AG04450 (cell line): ENCODE data around the gene MTCH1. TPM values are rescaled to one million over a fixed set of nuclear protein-coding genes. Genes with fewer than 3 reads are reported as not detected.

Source experiments
- CTCF ChIA-PET: fragments of 300-600, 350-600 bp; formaldehyde crosslinking; extraction: SDS; loops from one replicate; lab custom pipeline; 2022; ENCODE audit warnings: antibody characterized with exemption, inconsistent platforms; lab: Charles Lee
- POLR2A ChIA-PET: fragments of 350-600 bp; formaldehyde crosslinking; extraction: SDS; loops from one replicate; lab custom pipeline; 2021; ENCODE audit warnings: antibody characterized with exemption, inconsistent platforms; lab: Yijun Ruan, JAX
- DNase-seq: peaks from one replicate; pipeline ENCODE4 v3.0.0-alpha.2; 2011; ENCODE audit warnings: low read depth, low spot score
- H3K27ac ChIP-seq: one replicate; pipeline ENCODE4 v1.5.1; 2012; ENCODE audit warnings: low read depth, low read length, control low read depth
- H3K27me3 ChIP-seq: one replicate; pipeline ENCODE4 v1.6.0; 2012; ENCODE audit warnings: low read length; ENCODE audit not compliant: control insufficient read depth, insufficient read depth
- H3K4me3 ChIP-seq: 2 replicates; pipeline ENCODE4 v1.5.1; 2011; ENCODE audit warnings: mild to moderate bottlenecking, low read depth, low read length, control low read depth
- H3K9me3 ChIP-seq: 2 replicates; pipeline ENCODE4 v1.5.1; 2012; ENCODE audit warnings: low read length; ENCODE audit not compliant: control insufficient read depth, insufficient read depth
- polyA plus RNA-seq: library from polyadenylated mRNA; depleted of rRNA; stranded (reverse); fragments of >200 nt; gene quantifications from 2 replicates; pipeline ENCODE4 v1.2.3, GENCODE V29; 2011
- TF ChIP-seq, protein P1 (sequence below): IDR thresholded peaks from 2 replicates; pipeline ENCODE4 v1.5.1; 2011; ENCODE audit warnings: low read depth, low read length, control low read depth, inconsistent platforms

The MTCH1 gene
- polyA plus RNA-seq, 1 experiment = 149 TPM

DNA sequence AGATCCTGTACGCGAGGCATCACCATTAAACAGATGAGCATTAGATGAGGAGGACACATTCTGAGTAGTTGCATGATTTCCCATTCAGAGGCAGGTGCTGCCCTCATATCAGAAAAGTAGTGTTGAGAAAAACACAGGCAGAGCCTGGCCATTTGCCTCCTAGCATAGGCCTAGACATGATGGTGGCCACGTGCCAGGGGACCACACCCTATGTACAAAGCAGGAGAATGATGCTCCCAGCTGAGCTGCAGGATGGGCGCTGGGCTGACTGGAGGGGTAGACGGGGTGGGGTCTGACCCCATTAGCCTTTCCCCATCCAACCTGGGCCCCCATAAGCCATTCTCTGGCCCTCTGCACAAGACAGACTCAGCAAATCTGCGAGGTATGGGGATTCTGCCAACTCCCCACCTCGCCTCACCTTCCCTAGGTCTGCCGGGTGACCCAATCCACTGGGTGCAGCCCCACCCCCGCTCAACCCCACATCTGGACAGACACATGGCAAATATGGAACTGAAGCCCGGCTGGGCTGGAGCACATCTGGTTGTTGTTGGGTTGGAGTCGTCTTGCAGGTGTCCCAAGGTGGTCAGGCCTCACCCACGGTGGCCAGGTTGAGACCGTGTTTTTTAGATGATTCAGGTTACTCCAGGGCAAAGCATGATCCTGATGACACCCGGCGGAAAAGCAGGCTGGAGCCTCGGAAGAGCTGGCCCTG is 17.6 kb downstream of the MTCH1 start:
- POLR2A ChIA-PET = no interaction called here
- DNase-seq = no peak
- CTCF ChIA-PET = no interaction called here
- TF ChIP-seq, protein P1, sequence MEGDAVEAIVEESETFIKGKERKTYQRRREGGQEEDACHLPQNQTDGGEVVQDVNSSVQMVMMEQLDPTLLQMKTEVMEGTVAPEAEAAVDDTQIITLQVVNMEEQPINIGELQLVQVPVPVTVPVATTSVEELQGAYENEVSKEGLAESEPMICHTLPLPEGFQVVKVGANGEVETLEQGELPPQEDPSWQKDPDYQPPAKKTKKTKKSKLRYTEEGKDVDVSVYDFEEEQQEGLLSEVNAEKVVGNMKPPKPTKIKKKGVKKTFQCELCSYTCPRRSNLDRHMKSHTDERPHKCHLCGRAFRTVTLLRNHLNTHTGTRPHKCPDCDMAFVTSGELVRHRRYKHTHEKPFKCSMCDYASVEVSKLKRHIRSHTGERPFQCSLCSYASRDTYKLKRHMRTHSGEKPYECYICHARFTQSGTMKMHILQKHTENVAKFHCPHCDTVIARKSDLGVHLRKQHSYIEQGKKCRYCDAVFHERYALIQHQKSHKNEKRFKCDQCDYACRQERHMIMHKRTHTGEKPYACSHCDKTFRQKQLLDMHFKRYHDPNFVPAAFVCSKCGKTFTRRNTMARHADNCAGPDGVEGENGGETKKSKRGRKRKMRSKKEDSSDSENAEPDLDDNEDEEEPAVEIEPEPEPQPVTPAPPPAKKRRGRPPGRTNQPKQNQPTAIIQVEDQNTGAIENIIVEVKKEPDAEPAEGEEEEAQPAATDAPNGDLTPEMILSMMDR = no peak
- H3K27me3 ChIP-seq = no peaks in the 10 kb centered on the region
- H3K4me3 ChIP-seq = no peak overlapping the region
- H3K27ac ChIP-seq = no peak overlapping the region
- H3K9me3 ChIP-seq = no peaks in the 10 kb centered on the region

DNA sequence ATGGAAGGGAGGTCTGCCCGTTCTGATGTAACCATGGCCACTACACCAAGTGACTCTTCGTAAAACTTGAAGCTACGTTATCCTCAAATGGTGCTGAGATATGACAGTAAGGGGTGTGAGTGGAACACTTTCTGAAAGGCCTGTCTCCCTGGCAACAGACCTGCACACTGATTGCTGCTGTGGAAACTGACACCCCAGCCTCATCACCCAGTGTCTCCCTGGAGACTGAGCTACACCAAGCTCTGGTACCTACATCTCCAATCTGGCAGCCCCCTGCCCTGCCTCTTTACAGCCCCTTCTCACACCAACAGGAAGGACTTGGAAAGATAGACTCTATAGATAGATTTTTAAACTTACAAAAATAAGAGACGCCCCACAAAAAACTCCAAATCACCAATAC is 18.2 kb downstream of the MTCH1 start:
- Histone ChIP-seq H3K27ac (no peak overlapping the region), H3K27me3 (no peaks in the 10 kb centered on the region), H3K4me3 (no peak overlapping the region), H3K9me3 (no peaks in the 10 kb centered on the region)
- ChIA-PET CTCF (no interaction called here), POLR2A (no interaction called here)
- TF ChIP-seq, protein P1 = no peak
- no peak for DNase-seq

DNA sequence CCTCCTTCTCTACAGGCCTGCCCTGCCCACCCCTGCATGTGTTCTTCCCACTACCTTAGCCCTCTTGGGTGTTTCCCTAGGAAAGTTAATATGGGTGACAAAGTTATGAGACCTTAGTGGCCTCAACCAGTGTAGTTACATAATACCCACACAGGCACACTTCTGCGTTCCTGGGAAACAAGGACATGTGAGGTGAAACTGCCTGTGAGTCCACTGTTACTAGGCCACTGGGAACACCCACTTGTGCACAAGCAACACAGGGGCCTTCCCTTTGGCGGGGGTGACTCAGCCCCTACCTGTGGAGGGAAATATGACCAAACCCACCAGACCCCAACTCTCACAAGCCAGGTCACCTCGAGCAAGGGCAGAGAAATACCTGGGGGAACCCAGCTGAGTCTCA is 18.7 kb downstream of the MTCH1 start:
- POLR2A ChIA-PET = no interaction called here
- Histone ChIP-seq H3K9me3 (no peaks in the 10 kb centered on the region), H3K4me3 (no peak overlapping the region), H3K27ac (no peak overlapping the region), H3K27me3 (no peaks in the 10 kb centered on the region)
- CTCF ChIA-PET = no interaction called here
- no peak for DNase-seq
- TF ChIP-seq, protein P1 = no peak

DNA sequence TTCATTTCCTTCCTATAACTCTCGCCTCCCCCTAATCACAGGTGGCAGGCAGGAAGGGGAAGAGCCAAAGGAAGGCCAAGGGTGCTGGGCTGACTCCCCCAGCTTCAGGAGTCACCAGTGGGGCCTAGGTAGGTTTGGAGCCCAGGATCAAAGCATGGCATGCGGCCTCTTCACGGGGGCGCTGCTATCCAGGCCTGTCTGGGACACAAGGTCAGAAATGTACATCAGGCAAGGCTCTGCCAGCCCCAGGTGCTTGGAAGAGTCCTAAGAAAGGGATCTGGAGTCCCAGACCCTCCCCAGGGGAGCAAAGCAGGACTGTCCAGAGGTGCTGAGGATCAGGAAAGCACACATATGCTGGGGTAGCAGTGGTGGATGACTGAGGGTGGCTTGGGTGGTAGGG is 21.1 kb downstream of the MTCH1 start:
- Histone ChIP-seq H3K4me3 (no peak overlapping the region), H3K27ac (no peak overlapping the region), H3K9me3 (no peaks in the 10 kb centered on the region), H3K27me3 (no peaks in the 10 kb centered on the region)
- no peak for DNase-seq
- ChIA-PET CTCF (interaction anchor here (1.1 to 1.6 kb wide), 3 partner anchors 8 to 199 kb away, joined by 3 to 4 read pairs (median 3); no protein-coding TSS in a partner anchor), POLR2A (no interaction called here)
- TF ChIP-seq, protein P1 = no peak

DNA sequence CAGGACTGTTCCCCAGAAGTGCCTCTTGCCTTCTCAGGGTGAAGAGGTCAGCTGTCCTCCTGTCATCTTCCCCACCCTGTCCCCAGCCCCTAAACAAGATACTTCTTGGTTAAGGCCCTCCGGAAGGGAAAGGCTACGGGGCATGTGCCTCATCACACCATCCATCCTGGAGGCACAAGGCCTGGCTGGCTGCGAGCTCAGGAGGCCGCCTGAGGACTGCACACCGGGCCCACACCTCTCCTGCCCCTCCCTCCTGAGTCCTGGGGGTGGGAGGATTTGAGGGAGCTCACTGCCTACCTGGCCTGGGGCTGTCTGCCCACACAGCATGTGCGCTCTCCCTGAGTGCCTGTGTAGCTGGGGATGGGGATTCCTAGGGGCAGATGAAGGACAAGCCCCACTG is 21.6 kb downstream of the MTCH1 start:
- no peak overlapping the region for H3K4me3 ChIP-seq
- H3K27me3 ChIP-seq = no peaks in the 10 kb centered on the region
- ChIA-PET POLR2A (no interaction called here), CTCF (interaction anchor here (1.1 to 1.3 kb wide), 3 partner anchors 8 to 199 kb away, joined by 3 to 4 read pairs (median 3); partner anchors contain the start of gene C6orf89)
- TF ChIP-seq, protein P1 = no peak
- no peak overlapping the region for H3K27ac ChIP-seq
- H3K9me3 ChIP-seq = no peaks in the 10 kb centered on the region
- no peak for DNase-seq
